GM12878 (cell line): ENCODE measurements around the gene ARVCF. TPM values are rescaled to one million over a fixed set of nuclear protein-coding genes. Genes with fewer than 3 reads are reported as not detected.

Experiments
- ATAC-seq: fragments of 200-7000 bp; cut with Tn5 transposase; 3 replicates; pipeline ENCODE4 v1.9.1; 2020; ENCODE audit warnings: mild to moderate bottlenecking, moderate library complexity
- BruUV-seq: library from RNA; stranded (reverse); fragments of 400-500 nt; replicated peaks from 2 replicates; lab custom pipeline; 2021; lab: Mats Ljungman, UMichigan
- CTCF ChIA-PET: fragments of 300-600 bp; sonication (Branson Sonifier 250); formaldehyde crosslinking; extraction: SDS; loops from one replicate; lab custom pipeline; 2021; ENCODE audit warnings: inconsistent platforms; lab: Yijun Ruan, JAX
- POLR2A ChIA-PET: fragments of 350-600 bp; formaldehyde crosslinking; extraction: SDS; loops from one replicate; lab custom pipeline; 2021; ENCODE audit warnings: inconsistent platforms; lab: Charles Lee
- RAD21 ChIA-PET: fragments of 300-600 bp; sonication (Branson Sonifier 250); formaldehyde crosslinking; loops from one replicate; lab custom pipeline; 2023; ENCODE audit warnings: antibody characterized with exemption; ENCODE audit not compliant: unreplicated experiment; lab: Charles Lee
- SMC1A ChIA-PET: fragments of 300-600 bp; sonication (Branson Sonifier 250); formaldehyde crosslinking; loops from one replicate; lab custom pipeline; 2023; ENCODE audit not compliant: unreplicated experiment, uncharacterized antibody; lab: Charles Lee
- DNase-seq: peaks from one replicate; pipeline ENCODE4 v3.0.0-alpha.2; 2011; ENCODE audit warnings: low read depth, low spot score
- FAIRE-seq: peaks from 3 replicates; lab custom pipeline; 2011; peaks lifted over from hg19 to GRCh38; lab: Jason Lieb, UNC
- H2AFZ ChIP-seq: 2 replicates; pipeline ENCODE4 v1.6.0; 2011; ENCODE audit warnings: low read depth, low read length, control low read depth; ENCODE audit not compliant: control insufficient read depth
- H3K27ac ChIP-seq: 2 replicates; pipeline ENCODE4 v1.5.1; 2011; ENCODE audit warnings: control low read depth; ENCODE audit not compliant: control insufficient read depth, insufficient read depth
- H3K27me3 ChIP-seq, 2 experiments: replicated peaks in 1 of 2; 2 replicates each; pipeline versions ENCODE4 v1.6.0 to v1.6.1; 2011; ENCODE audit warnings: low read length in 1 of 2; ENCODE audit not compliant: control insufficient read depth in 2 of 2, insufficient read depth in 2 of 2
- H3K36me3 ChIP-seq, 2 experiments: 2 replicates each; pipeline ENCODE4 v1.5.1; 2011; ENCODE audit warnings: low read length in 1 of 2; ENCODE audit not compliant: control insufficient read depth in 2 of 2, insufficient read depth in 2 of 2
- H3K4me1 ChIP-seq: 2 replicates; pipeline ENCODE4 v1.6.1; 2011; ENCODE audit warnings: mild to moderate bottlenecking, low read length, moderate library complexity, mixed read lengths; ENCODE audit not compliant: control insufficient read depth, insufficient read depth
- H3K4me2 ChIP-seq: 2 replicates; pipeline ENCODE4 v1.6.0; 2011; ENCODE audit warnings: control low read depth; ENCODE audit not compliant: control insufficient read depth, insufficient read depth
- H3K4me3 ChIP-seq: fragments of 200-600 bp; sonication (generic); 2 replicates; pipeline ENCODE4 v1.5.1; 2016
- H3K79me2 ChIP-seq: 2 replicates; pipeline ENCODE4 v1.6.0; 2011; ENCODE audit warnings: low read length; ENCODE audit not compliant: control insufficient read depth, insufficient read depth
- H3K9ac ChIP-seq: 2 replicates; pipeline ENCODE4 v1.8.0; 2011; ENCODE audit warnings: low read length, control low read depth, mixed read lengths; ENCODE audit not compliant: control insufficient read depth, insufficient read depth
- H3K9me3 ChIP-seq: replicated peaks from 3 replicates; pipeline ENCODE4 v1.5.1; 2011; ENCODE audit warnings: mild to moderate bottlenecking, low read length; ENCODE audit not compliant: control insufficient read depth, insufficient read depth
- H4K20me1 ChIP-seq: 2 replicates; pipeline ENCODE4 v1.6.0; 2011; ENCODE audit not compliant: control insufficient read depth, insufficient read depth
- ATF7 ChIP-seq: fragments of 450-650 bp; IDR thresholded peaks from 2 replicates; pipeline ENCODE4 v1.6.1; 2016; ENCODE audit warnings: low read depth, mild to moderate bottlenecking
- JUNB ChIP-seq: IDR thresholded peaks from 2 replicates; pipeline ENCODE4 v1.6.1; 2016; ENCODE audit warnings: antibody characterized with exemption, mild to moderate bottlenecking
- MEF2A ChIP-seq: IDR thresholded peaks from 2 replicates; pipeline ENCODE4 v1.6.1; 2011; ENCODE audit warnings: low read depth, mild to moderate bottlenecking, low read length, moderate library complexity; ENCODE audit not compliant: insufficient read depth
- WGBS: methylation state at CpG from one replicate; pipeline ENCODE4 v1.1.6; 2016; ENCODE audit warnings: low lambda C conversion rate; ENCODE audit not compliant: insufficient replicate concordance, insufficient coverage; ENCODE audit errors: missing lambda C conversion rate; 5-methylcytosine and 5-hydroxymethylcytosine counted together
- in situ Hi-C: fragments of 300-500 bp; cut with MboI; formaldehyde crosslinking; loops from 9 replicates; pipeline ENCODE4 v1.14.3; 2018; ENCODE audit warnings: mixed read lengths
- intact Hi-C: fragments of 100-400 bp; cut with micrococcal nuclease; formaldehyde crosslinking; loops from one replicate; pipeline ENCODE4 v1.14.2; 2022; ENCODE audit not compliant: unreplicated experiment
- polyA plus RNA-seq, 11 experiments: library from polyadenylated mRNA; depleted of rRNA in 4 of 11; unstranded in 6 of 11; stranded (reverse) in 5 of 11; fragments of >200 nt; fragmentation: Nextera tagmentation in 4 of 11; fragmentation: Illumina TruSeq in 1 of 11; extraction: Ambion mirVana in 4 of 11; extraction: Trizol in 1 of 11; gene quantifications; 1 replicate in 1 of 11; 2 replicates in 10 of 11; pipeline versions ENCODE4 v1.2.1 to v1.2.3, GENCODE V29; 2011 to 2016; ENCODE audit warnings: inconsistent platforms in 2 of 11, missing spikeins in 2 of 11, low read depth in 1 of 11
- total RNA-seq, 4 experiments: library from RNA; depleted of rRNA in 3 of 4; stranded (reverse); fragments of >200 nt in 3 of 4; fragmentation: Illumina TruSeq in 1 of 4; extraction: Trizol in 1 of 4; gene quantifications; 2 replicates each; pipeline versions ENCODE4 v1.2.1 to v1.2.3, GENCODE V29; 2013 to 2021
- TF ChIP-seq, protein P1 (sequence below): fragments of 450-650 bp; IDR thresholded peaks from 2 replicates; pipeline ENCODE4 v1.6.1; 2018; ENCODE audit warnings: mild to moderate bottlenecking, low read depth, moderate library complexity; ENCODE audit not compliant: partially characterized antibody
- TF ChIP-seq, protein P2 (sequence below): fragments of 450-650 bp; IDR thresholded peaks from 2 replicates; pipeline ENCODE4 v1.6.1; 2016; ENCODE audit warnings: mild to moderate bottlenecking, moderate library complexity, borderline replicate concordance

ARVCF gene
- total and polyA plus RNA-seq, 10 of the 15 experiments (the other 5 are each of a cell fraction or from before 2014, with no cell fraction given): 0.13 to 1.9 (median 1.0) TPM; not detected in 2

DNA sequence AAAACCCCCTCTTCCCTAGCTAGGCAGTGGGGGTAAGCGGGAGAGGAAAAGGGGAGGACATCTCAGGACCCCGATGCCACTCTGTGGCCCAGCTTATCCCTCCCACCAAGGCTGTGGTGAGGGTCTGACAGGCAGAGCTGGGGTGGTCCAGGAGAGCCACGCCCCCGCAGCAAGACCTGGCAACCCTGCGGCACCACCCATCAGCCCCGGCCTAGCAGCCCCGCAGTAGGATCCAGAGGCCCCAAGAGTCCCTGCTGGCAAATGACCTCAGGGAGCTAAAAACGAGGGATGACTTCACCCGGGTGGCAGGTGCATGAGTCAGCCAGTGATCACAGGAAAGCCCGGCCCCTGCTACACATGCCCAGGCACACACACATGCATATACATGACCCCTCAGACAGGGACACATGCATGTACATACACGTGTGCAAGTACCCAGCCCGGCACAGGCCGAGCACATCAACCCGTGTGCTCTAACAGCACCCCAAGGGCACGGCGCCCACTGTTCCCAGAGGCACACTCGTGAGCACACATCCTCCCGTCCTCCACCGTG lies 32.3 kb downstream of the ARVCF start:
- Histone ChIP-seq H3K79me2 (no peaks in the 10 kb centered on the region), H4K20me1 (no peaks in the 10 kb centered on the region), H3K4me1 (no peaks in the 10 kb centered on the region), H3K27ac (no peak overlapping the region), H3K27me3 (0 out of 4 replicates have a peak, but pooled peaks cover 0 to 2% of the 10 kb centered on the region in 2 experiments), H3K4me3 (no peak overlapping the region), H3K4me2 (no peak overlapping the region), H2AFZ (no peak overlapping the region), H3K9ac (no peak overlapping the region), H3K9me3 (no peaks in the 10 kb centered on the region), H3K36me3 (no peaks in the 10 kb centered on the region; a peak in 1 of 4 replicates)
- FAIRE-seq (no peak), DNase-seq (no peak), ATAC-seq (peak; percentile 33)
- TF ChIP-seq JUNB (peak; percentile 69; the same call in 1 of the 2 replicates), MEF2A (peak; percentile 65; the same call in 1 of the 2 replicates)
- TF ChIP-seq, protein P1, sequence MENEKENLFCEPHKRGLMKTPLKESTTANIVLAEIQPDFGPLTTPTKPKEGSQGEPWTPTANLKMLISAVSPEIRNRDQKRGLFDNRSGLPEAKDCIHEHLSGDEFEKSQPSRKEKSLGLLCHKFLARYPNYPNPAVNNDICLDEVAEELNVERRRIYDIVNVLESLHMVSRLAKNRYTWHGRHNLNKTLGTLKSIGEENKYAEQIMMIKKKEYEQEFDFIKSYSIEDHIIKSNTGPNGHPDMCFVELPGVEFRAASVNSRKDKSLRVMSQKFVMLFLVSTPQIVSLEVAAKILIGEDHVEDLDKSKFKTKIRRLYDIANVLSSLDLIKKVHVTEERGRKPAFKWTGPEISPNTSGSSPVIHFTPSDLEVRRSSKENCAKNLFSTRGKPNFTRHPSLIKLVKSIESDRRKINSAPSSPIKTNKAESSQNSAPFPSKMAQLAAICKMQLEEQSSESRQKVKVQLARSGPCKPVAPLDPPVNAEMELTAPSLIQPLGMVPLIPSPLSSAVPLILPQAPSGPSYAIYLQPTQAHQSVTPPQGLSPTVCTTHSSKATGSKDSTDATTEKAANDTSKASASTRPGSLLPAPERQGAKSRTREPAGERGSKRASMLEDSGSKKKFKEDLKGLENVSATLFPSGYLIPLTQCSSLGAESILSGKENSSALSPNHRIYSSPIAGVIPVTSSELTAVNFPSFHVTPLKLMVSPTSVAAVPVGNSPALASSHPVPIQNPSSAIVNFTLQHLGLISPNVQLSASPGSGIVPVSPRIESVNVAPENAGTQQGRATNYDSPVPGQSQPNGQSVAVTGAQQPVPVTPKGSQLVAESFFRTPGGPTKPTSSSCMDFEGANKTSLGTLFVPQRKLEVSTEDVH: no peak
- ChIA-PET CTCF (no interaction called here), POLR2A (no interaction called here), SMC1A (no interaction called here), RAD21 (no interaction called here)
- no TSS peak for BruUV-seq
- WGBS: 46% methylated on average over 19 of the region's 19 CpGs
- intact Hi-C loops (no loop called here), in situ Hi-C loops (no loop called here)

DNA sequence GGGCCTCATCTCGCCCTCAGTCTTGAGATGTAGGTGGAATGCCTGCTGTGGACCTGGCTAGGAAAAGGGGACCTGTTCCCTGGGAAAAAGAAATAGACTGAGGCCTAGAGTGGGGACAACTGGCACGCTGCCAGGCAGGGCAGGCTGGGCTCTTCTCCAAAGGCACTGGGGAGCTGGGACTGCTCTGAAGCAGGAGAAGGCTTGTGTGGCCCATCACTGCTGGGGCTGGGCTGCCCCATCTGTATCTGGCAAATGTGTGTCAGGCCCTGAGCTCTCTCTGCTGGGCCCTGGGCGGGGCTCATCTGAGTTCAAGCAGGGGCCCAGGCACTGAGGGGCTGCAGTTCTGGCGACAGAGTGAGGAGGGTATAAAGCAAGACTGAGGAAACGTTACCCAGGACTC lies 32.9 kb downstream of the ARVCF start:
- Histone ChIP-seq H4K20me1 (no peaks in the 10 kb centered on the region), H3K9me3 (no peaks in the 10 kb centered on the region), H3K27ac (no peak overlapping the region), H3K4me3 (no peak overlapping the region), H3K9ac (no peak overlapping the region), H3K27me3 (0 out of 4 replicates have a peak, but pooled peaks cover 0 to 2% of the 10 kb centered on the region in 2 experiments), H2AFZ (no peak overlapping the region)
- in situ Hi-C loops (no loop called here), intact Hi-C loops (no loop called here)
- 4% methylated on average over 5 of the region's 5 CpGs for WGBS
- FAIRE-seq: no peak
- TF ChIP-seq, protein P2, sequence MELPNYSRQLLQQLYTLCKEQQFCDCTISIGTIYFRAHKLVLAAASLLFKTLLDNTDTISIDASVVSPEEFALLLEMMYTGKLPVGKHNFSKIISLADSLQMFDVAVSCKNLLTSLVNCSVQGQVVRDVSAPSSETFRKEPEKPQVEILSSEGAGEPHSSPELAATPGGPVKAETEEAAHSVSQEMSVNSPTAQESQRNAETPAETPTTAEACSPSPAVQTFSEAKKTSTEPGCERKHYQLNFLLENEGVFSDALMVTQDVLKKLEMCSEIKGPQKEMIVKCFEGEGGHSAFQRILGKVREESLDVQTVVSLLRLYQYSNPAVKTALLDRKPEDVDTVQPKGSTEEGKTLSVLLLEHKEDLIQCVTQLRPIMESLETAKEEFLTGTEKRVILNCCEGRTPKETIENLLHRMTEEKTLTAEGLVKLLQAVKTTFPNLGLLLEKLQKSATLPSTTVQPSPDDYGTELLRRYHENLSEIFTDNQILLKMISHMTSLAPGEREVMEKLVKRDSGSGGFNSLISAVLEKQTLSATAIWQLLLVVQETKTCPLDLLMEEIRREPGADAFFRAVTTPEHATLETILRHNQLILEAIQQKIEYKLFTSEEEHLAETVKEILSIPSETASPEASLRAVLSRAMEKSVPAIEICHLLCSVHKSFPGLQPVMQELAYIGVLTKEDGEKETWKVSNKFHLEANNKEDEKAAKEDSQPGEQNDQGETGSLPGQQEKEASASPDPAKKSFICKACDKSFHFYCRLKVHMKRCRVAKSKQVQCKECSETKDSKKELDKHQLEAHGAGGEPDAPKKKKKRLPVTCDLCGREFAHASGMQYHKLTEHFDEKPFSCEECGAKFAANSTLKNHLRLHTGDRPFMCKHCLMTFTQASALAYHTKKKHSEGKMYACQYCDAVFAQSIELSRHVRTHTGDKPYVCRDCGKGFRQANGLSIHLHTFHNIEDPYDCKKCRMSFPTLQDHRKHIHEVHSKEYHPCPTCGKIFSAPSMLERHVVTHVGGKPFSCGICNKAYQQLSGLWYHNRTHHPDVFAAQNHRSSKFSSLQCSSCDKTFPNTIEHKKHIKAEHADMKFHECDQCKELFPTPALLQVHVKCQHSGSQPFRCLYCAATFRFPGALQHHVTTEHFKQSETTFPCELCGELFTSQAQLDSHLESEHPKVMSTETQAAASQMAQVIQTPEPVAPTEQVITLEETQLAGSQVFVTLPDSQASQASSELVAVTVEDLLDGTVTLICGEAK: no peak
- TF ChIP-seq ATF7: no peak
- TF ChIP-seq, all 136 proteins: peak for 0
- Histone ChIP-seq H3K4me1 (no peaks in the 10 kb centered on the region), H3K36me3 (no peaks in the 10 kb centered on the region; a peak in 1 of 4 replicates), H3K79me2 (no peaks in the 10 kb centered on the region), H3K4me2 (no peak overlapping the region)
- BruUV-seq: no TSS peak
- ChIA-PET RAD21 (no interaction called here), POLR2A (no interaction called here), SMC1A (no interaction called here), CTCF (no interaction called here)
- ATAC-seq: no peak
- no peak for DNase-seq
